IMR-90 (cell line): ENCODE data around the gene OVCH2. TPM values are rescaled to one million over a fixed set of nuclear protein-coding genes. Genes with fewer than 3 reads are reported as not detected.

Experiments
- ATAC-seq: fragments of 200-7000 bp; cut with Tn5 transposase; 2 replicates; pipeline ENCODE4 v1.9.1; 2020; ENCODE audit warnings: low read depth, mild to moderate bottlenecking, moderate library complexity
- BruUV-seq: library from RNA; stranded (reverse); fragments of 400-500 nt; replicated peaks from 2 replicates; lab custom pipeline; 2021; lab: Mats Ljungman, UMichigan
- CTCF ChIA-PET: fragments of 300-600 bp; formaldehyde crosslinking; extraction: SDS; loops from one replicate; lab custom pipeline; 2021; ENCODE audit warnings: antibody characterized with exemption; lab: Yijun Ruan, JAX
- POLR2A ChIA-PET: fragments of 300-600 bp; sonication (Branson Sonifier 250); formaldehyde crosslinking; loops from one replicate; lab custom pipeline; 2022; ENCODE audit warnings: antibody characterized with exemption; ENCODE audit not compliant: unreplicated experiment; lab: Charles Lee
- DNase-seq: peaks from one replicate; pipeline ENCODE4 v3.0.0; 2013
- H2AFZ ChIP-seq: replicated peaks from 2 replicates; pipeline ENCODE3; 2013; ENCODE audit warnings: low read length, mild to moderate bottlenecking; ENCODE audit not compliant: poor library complexity
- H2AK5ac ChIP-seq: 2 replicates; pipeline ENCODE4 v1.6.1; 2013; ENCODE audit warnings: low read depth, low read length, inconsistent platforms
- H2AK9ac ChIP-seq: replicated peaks from 2 replicates; pipeline ENCODE3; 2013; ENCODE audit warnings: mild to moderate bottlenecking, low read depth, low read length, moderate library complexity; ENCODE audit not compliant: poor library complexity
- H2BK120ac ChIP-seq: 2 replicates; pipeline ENCODE4 v1.6.1; 2013; ENCODE audit warnings: low read depth, low read length, inconsistent platforms
- H2BK15ac ChIP-seq: 3 replicates; pipeline ENCODE4 v1.6.1; 2013; ENCODE audit warnings: low read depth, low read length, inconsistent platforms
- H2BK20ac ChIP-seq: 2 replicates; pipeline ENCODE4 v1.6.1; 2013; ENCODE audit warnings: low read depth, mild to moderate bottlenecking, inconsistent platforms, low read length, moderate library complexity
- H2BK5ac ChIP-seq: 2 replicates; pipeline ENCODE4 v1.6.1; 2013; ENCODE audit warnings: mild to moderate bottlenecking, low read depth, low read length, inconsistent platforms; ENCODE audit not compliant: poor library complexity, severe bottlenecking
- H3K14ac ChIP-seq: replicated peaks from 2 replicates; pipeline ENCODE4 v1.6.1; 2013; ENCODE audit warnings: low read depth, low read length, inconsistent platforms
- H3K18ac ChIP-seq: 2 replicates; pipeline ENCODE4 v1.6.1; 2013; ENCODE audit warnings: low read depth, low read length, control low read depth
- H3K23ac ChIP-seq: 2 replicates; pipeline ENCODE4 v1.6.1; 2013; ENCODE audit warnings: low read depth, low read length, inconsistent platforms
- H3K27ac ChIP-seq: 2 replicates; pipeline ENCODE4 v1.5.1; 2013; ENCODE audit warnings: mild to moderate bottlenecking, control low read depth, low read length; ENCODE audit not compliant: insufficient read depth
- H3K27me3 ChIP-seq: 2 replicates; pipeline ENCODE4 v1.6.1; 2013; ENCODE audit warnings: low read length; ENCODE audit not compliant: control insufficient read depth, insufficient read depth
- H3K36me3 ChIP-seq: 2 replicates; pipeline ENCODE4 v1.6.1; 2013; ENCODE audit warnings: low read length, mixed read lengths; ENCODE audit not compliant: control insufficient read depth, insufficient read depth
- H3K4ac ChIP-seq: 2 replicates; pipeline ENCODE4 v1.6.1; 2013; ENCODE audit warnings: low read depth, low read length, inconsistent platforms
- H3K4me1 ChIP-seq: 2 replicates; pipeline ENCODE4 v1.6.1; 2013; ENCODE audit warnings: low read length, mixed read lengths; ENCODE audit not compliant: control insufficient read depth, insufficient read depth
- H3K4me2 ChIP-seq: 2 replicates; pipeline ENCODE4 v1.6.1; 2013; ENCODE audit warnings: low read depth, mild to moderate bottlenecking, control low read depth, low read length, moderate library complexity
- H3K4me3 ChIP-seq: 2 replicates; pipeline ENCODE4 v1.5.1; 2013; ENCODE audit warnings: low read depth, mild to moderate bottlenecking, control low read depth, low read length, moderate library complexity; ENCODE audit not compliant: insufficient read depth
- H3K56ac ChIP-seq: 2 replicates; pipeline ENCODE4 v1.6.1; 2013; ENCODE audit warnings: low read length, inconsistent platforms; ENCODE audit not compliant: insufficient read depth; ENCODE audit errors: extremely low read depth
- H3K79me1 ChIP-seq, 2 experiments: 2 replicates each; pipeline ENCODE4 v1.6.1; 2013; ENCODE audit warnings: low read length in 2 of 2, inconsistent platforms in 1 of 2, low read depth in 1 of 2
- H3K9ac ChIP-seq: 2 replicates; pipeline ENCODE4 v1.6.1; 2013; ENCODE audit warnings: low read depth, low read length, control low read depth
- H3K9me1 ChIP-seq: 2 replicates; pipeline ENCODE4 v1.6.1; 2013; ENCODE audit warnings: low read length, inconsistent platforms; ENCODE audit not compliant: insufficient read depth
- H3K9me3 ChIP-seq: 2 replicates; pipeline ENCODE4 v1.6.1; 2013; ENCODE audit warnings: low read length; ENCODE audit not compliant: control insufficient read depth, insufficient read depth
- H4K20me1 ChIP-seq: 2 replicates; pipeline ENCODE4 v1.6.1; 2013; ENCODE audit warnings: low read length, inconsistent platforms; ENCODE audit not compliant: insufficient read depth
- H4K5ac ChIP-seq: 2 replicates; pipeline ENCODE4 v1.6.1; 2013; ENCODE audit warnings: mild to moderate bottlenecking, low read depth, low read length, control low read depth
- H4K8ac ChIP-seq, 2 experiments: 2 replicates each; pipeline ENCODE4 v1.6.1; 2013; ENCODE audit warnings: low read depth in 2 of 2, low read length in 2 of 2, control low read depth in 1 of 2, inconsistent platforms in 1 of 2
- H4K91ac ChIP-seq: 2 replicates; pipeline ENCODE4 v1.6.1; 2013; ENCODE audit warnings: low read depth, low read length, inconsistent platforms; ENCODE audit not compliant: insufficient read depth
- BHLHE40 ChIP-seq: fragments of 150-350 bp; IDR thresholded peaks from 2 replicates; pipeline ENCODE4 v1.6.1; 2016; ENCODE audit warnings: mild to moderate bottlenecking, low read depth, low read length
- CEBPB ChIP-seq: IDR thresholded peaks from 2 replicates; pipeline ENCODE4 v1.6.1; 2012; ENCODE audit warnings: low read depth, low read length, improper control_type of control experiment
- CHD1 ChIP-seq: IDR thresholded peaks from 2 replicates; pipeline ENCODE4 v1.6.1; 2012; ENCODE audit warnings: low read depth, low read length, improper control_type of control experiment
- CTCF ChIP-seq: conservative IDR thresholded peaks from 2 replicates; pipeline ENCODE4 v1.5.1; 2012; ENCODE audit warnings: mild to moderate bottlenecking, low read depth, low read length, improper control_type of control experiment
- ELK1 ChIP-seq: fragments of 150-350 bp; IDR thresholded peaks from 2 replicates; pipeline ENCODE4 v1.6.1; 2016; ENCODE audit warnings: low read depth, mild to moderate bottlenecking, low read length, moderate library complexity, borderline replicate concordance
- FOS ChIP-seq: fragments of 150-350 bp; IDR thresholded peaks from 2 replicates; pipeline ENCODE4 v1.6.1; 2016; ENCODE audit warnings: low read depth, low read length
- MAFK ChIP-seq: IDR thresholded peaks from 2 replicates; pipeline ENCODE4 v1.6.1; 2012; ENCODE audit warnings: low read depth, low read length, improper control_type of control experiment
- MAZ ChIP-seq: IDR thresholded peaks from 2 replicates; pipeline ENCODE4 v1.6.1; 2012; ENCODE audit warnings: low read depth, mild to moderate bottlenecking, low read length, improper control_type of control experiment, moderate library complexity, borderline replicate concordance
- MXI1 ChIP-seq: IDR thresholded peaks from 2 replicates; pipeline ENCODE4 v1.6.1; 2012; ENCODE audit warnings: low read depth, mild to moderate bottlenecking, low read length, moderate library complexity, borderline replicate concordance
- NFE2L2 ChIP-seq: fragments of 150-350 bp; IDR thresholded peaks from 2 replicates; pipeline ENCODE4 v1.6.1; 2016; ENCODE audit warnings: low read depth, mild to moderate bottlenecking, low read length
- POLR2A ChIP-seq: IDR thresholded peaks from 2 replicates; pipeline ENCODE4 v1.6.1; 2012; ENCODE audit warnings: mild to moderate bottlenecking, low read depth, low read length
- RAD21 ChIP-seq: IDR thresholded peaks from 2 replicates; pipeline ENCODE4 v1.6.1; 2012; ENCODE audit warnings: low read length, improper control_type of control experiment
- RCOR1 ChIP-seq: IDR thresholded peaks from 2 replicates; pipeline ENCODE4 v1.6.1; 2012; ENCODE audit warnings: mild to moderate bottlenecking, low read length, improper control_type of control experiment; ENCODE audit not compliant: insufficient replicate concordance
- RFX5 ChIP-seq: IDR thresholded peaks from 2 replicates; pipeline ENCODE4 v1.8.0; 2012; ENCODE audit warnings: low read depth, mild to moderate bottlenecking, low read length, moderate library complexity
- SMC3 ChIP-seq: fragments of 150-350 bp; IDR thresholded peaks from 2 replicates; pipeline ENCODE4 v1.6.1; 2016; ENCODE audit warnings: low read depth, mild to moderate bottlenecking, antibody characterized with exemption, low read length, moderate library complexity
- USF2 ChIP-seq: fragments of 150-350 bp; IDR thresholded peaks from 2 replicates; pipeline ENCODE4 v1.6.1; 2017; ENCODE audit warnings: mild to moderate bottlenecking, antibody characterized with exemption, low read length, low read depth
- WGBS, 2 experiments: methylation state at CpG; one replicate each; pipeline versions ENCODE4 v1.1.5 to v1.1.7; 2013; ENCODE audit warnings: missing lambda C conversion rate in 2 of 2; ENCODE audit not compliant: insufficient read length in 1 of 2; ENCODE audit errors: extremely low coverage in 2 of 2; 5-methylcytosine and 5-hydroxymethylcytosine counted together
- dilution Hi-C: fragments of 300-500 bp; cut with HindIII; formaldehyde crosslinking; loops from one replicate; pipeline ENCODE4 v1.14.3; 2018; ENCODE audit warnings: low sequenced_read_pairs; ENCODE audit not compliant: unreplicated experiment
- in situ Hi-C: fragments of 300-500 bp; cut with MboI; formaldehyde crosslinking; loops from 3 replicates; pipeline ENCODE4 v1.14.3; 2019; ENCODE audit warnings: low sequenced_read_pairs, inconsistent platforms, mixed read lengths
- intact Hi-C: fragments of 100-400 bp; cut with micrococcal nuclease; formaldehyde crosslinking; loops from 2 replicates; pipeline ENCODE4 v1.10.0; 2022
- polyA plus RNA-seq, 3 experiments: library from polyadenylated mRNA; depleted of rRNA; stranded (reverse); fragments of >200 nt; gene quantifications; 2 replicates each; pipeline ENCODE4 v1.2.3, GENCODE V29; 2012; ENCODE audit warnings: low replicate concordance in 1 of 3
- total RNA-seq: library from RNA; depleted of rRNA; stranded (reverse); fragments of >200 nt; gene quantifications from 2 replicates; pipeline ENCODE4 v1.2.3, GENCODE V29; 2012

Gene OVCH2
- total and polyA plus RNA-seq, 2 of the 4 experiments (the other 2 are of a cell fraction), result 0.07 TPM; not detected in 1

GRCh38 chr11:7645206-7645605, 61.1 kb downstream of the OVCH2 start:
- no peak overlapping the region for H2AK9ac ChIP-seq
- no peaks in the 10 kb centered on the region for H3K9me3 ChIP-seq
- intact Hi-C loops, result loop anchor here (5.0 kb wide), 1 partner anchor 43 kb away; no protein-coding TSS in a partner anchor
- POLR2A ChIA-PET, result no interaction called here
- H3K4me2 ChIP-seq, result no peak overlapping the region
- H3K9ac ChIP-seq, result no peak overlapping the region
- no peak overlapping the region for H2AFZ ChIP-seq
- dilution Hi-C loops, result no loop called here
- no peaks in the 10 kb centered on the region for H4K20me1 ChIP-seq
- TF ChIP-seq RCOR1 (no peak), FOS (no peak), RAD21 (no peak), BHLHE40 (no peak), MXI1 (no peak), SMC3 (no peak), POLR2A (no peak), USF2 (no peak), MAZ (no peak), CTCF (no peak), CHD1 (no peak), ELK1 (no peak), NFE2L2 (no peak), MAFK (no peak), RFX5 (no peak), CEBPB (no peak)
- H2BK20ac ChIP-seq, result no peak overlapping the region
- no peak overlapping the region for H2BK5ac ChIP-seq
- H3K18ac ChIP-seq, result no peak overlapping the region
- no peak overlapping the region for H3K14ac ChIP-seq
- H3K4me1 ChIP-seq, result no peaks in the 10 kb centered on the region
- H4K5ac ChIP-seq, result no peak overlapping the region; the same call in 1 of the 2 replicates
- no peak overlapping the region for H4K91ac ChIP-seq
- H2BK120ac ChIP-seq, result no peak overlapping the region
- H3K4ac ChIP-seq, result no peak overlapping the region
- no peaks in the 10 kb centered on the region for H3K9me1 ChIP-seq
- H2BK15ac ChIP-seq, result no peak overlapping the region
- H3K56ac ChIP-seq, result no peak overlapping the region
- H3K27me3 ChIP-seq, result no peaks in the 10 kb centered on the region
- no TSS peak for BruUV-seq
- no peak overlapping the region for H3K27ac ChIP-seq
- no peak overlapping the region for H3K23ac ChIP-seq
- H4K8ac ChIP-seq, result no peak overlapping the region
- CTCF ChIA-PET, result interaction anchor here (1.0 kb wide), 1 partner anchor 74 kb away, joined by 4 read pairs; no protein-coding TSS in a partner anchor
- ATAC-seq (no peak), DNase-seq (no peak)
- no peak overlapping the region for H2AK5ac ChIP-seq
- H3K4me3 ChIP-seq, result no peak overlapping the region
- WGBS, 2 experiments, result no CpG with 5 or more reads among the region's 3 CpGs
- H3K36me3 ChIP-seq, result peaks cover 1% of the 10 kb centered on the region; the same call in 1 of the 2 replicates
- H3K79me1 ChIP-seq, result no peaks in the 10 kb centered on the region
- in situ Hi-C loops, result no loop called here
